ENCODE data around the gene CDH4.

DNA sequence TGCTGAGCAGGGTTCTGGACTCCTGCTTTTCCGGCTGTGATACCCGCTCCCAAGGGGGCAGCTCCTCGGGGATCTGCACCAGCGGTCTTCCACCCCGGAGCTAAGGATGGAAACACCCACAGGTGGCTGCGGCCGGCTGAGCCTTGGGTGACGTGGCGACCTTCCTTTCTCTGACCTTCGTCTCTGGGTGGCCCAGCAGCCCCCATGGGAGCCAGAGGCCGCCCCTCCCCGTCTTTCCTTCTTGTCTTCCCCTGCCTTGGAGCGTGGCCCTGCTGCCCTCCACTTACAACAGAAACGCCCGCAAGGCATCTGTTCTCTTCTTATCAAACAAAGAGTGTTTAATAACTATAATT lies 407.9 kb downstream of the CDH4 start:
- TF ChIP-seq, protein P1, sequence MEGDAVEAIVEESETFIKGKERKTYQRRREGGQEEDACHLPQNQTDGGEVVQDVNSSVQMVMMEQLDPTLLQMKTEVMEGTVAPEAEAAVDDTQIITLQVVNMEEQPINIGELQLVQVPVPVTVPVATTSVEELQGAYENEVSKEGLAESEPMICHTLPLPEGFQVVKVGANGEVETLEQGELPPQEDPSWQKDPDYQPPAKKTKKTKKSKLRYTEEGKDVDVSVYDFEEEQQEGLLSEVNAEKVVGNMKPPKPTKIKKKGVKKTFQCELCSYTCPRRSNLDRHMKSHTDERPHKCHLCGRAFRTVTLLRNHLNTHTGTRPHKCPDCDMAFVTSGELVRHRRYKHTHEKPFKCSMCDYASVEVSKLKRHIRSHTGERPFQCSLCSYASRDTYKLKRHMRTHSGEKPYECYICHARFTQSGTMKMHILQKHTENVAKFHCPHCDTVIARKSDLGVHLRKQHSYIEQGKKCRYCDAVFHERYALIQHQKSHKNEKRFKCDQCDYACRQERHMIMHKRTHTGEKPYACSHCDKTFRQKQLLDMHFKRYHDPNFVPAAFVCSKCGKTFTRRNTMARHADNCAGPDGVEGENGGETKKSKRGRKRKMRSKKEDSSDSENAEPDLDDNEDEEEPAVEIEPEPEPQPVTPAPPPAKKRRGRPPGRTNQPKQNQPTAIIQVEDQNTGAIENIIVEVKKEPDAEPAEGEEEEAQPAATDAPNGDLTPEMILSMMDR (IDR thresholded peaks at IDR 0.05) = no peak
- no peak for TF ChIP-seq EZH2 (IDR thresholded peaks at IDR 0.05)

Measured in neural progenitor cell (in vitro differentiated cells).